Stimulated activated CD4-positive, alpha-beta T cell treated with anti-CD3 and anti-CD28 coated beads, Interleukin-4, amount 100 ng/mL, for 1 hour (primary cell): Measurements from ENCODE around the gene RBM48.
"Not testable (repeated sequence)": the region's sequence is repeated elsewhere in the genome, so short reads cannot be mapped to it uniquely, and the experiment has no call there.

ENCODE experiments used
- DNase-seq: peaks from one replicate; pipeline ENCODE4 v3.0.0-alpha.2; 2020

The RBM48 gene

GRCh38 chr7:92528188-92528957 is at the start of gene RBM48, which contains the start of gene PEX1:
TSS of gene RBM48 (plus strand) at chr7:92528795. CDS start at chr7:92528814, 19 bp downstream.
TSS of gene PEX1 (minus strand) at chr7:92528520. CDS start at chr7:92528435, 85 bp downstream.
- DNase-seq, result peak; percentile 93

- DNase-seq, result not testable (repeated sequence)
These were observed 49.4 kb upstream of the RBM48 start for GRCh38 chr7:92479146-92479545.

DNA sequence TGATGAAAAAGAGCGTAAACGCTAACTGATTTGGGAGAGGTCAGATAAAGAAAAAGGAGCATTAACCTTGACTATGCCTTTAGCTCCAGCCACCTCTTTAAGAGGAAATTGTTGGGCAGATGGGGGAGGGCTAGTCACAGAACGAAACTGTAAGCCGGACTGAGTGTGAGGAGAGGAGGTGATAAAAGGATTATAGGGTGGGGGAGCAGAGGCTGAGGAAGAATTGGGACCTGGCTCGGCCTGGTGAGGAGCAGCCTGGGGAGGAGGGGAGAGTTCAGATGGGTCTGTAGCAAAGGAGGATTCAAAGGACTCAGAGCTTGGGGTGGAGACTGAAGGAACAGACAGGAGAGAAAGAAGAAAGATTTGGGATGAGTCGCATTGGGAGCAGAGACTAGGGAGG is 45.0 kb upstream of the RBM48 start:
- not testable (repeated sequence) for DNase-seq

- not testable (repeated sequence) for DNase-seq
These were observed 44.4 kb upstream of the RBM48 start for GRCh38 chr7:92484226-92484625.

- no peak for DNase-seq
These were observed 43.2 kb upstream of the RBM48 start for GRCh38 chr7:92485267-92485892.

DNA sequence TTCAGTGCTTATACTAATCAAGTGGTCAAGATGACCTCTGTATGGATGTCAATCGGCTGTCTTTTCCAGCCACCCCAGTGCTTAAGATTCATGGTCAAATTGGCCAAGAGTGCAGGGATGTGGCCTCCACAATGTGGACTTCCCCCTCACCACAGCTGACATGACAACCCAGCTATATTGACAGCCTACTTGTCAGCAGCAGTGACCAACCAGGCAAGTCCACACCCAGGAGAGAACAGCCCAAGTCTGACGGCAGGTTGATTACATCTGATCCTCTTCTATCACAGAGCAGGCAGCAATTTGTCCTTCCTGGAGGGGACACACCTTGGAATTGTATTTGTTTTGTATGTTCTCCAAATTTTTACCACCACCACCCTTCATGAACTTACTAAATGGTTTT is 42.6 kb upstream of the RBM48 start:
- DNase-seq, result no peak

GRCh38 chr7:92487804-92488203 is 40.8 kb upstream of the RBM48 start:
- no peak for DNase-seq

GRCh38 chr7:92489634-92490033 is 39.0 kb upstream of the RBM48 start:
- DNase-seq, result no peak

- no peak for DNase-seq
These were observed 31.7 kb upstream of the RBM48 start for GRCh38 chr7:92496876-92497275.

GRCh38 chr7:92498557-92498956 is 30.0 kb upstream of the RBM48 start:
- no peak for DNase-seq

DNA sequence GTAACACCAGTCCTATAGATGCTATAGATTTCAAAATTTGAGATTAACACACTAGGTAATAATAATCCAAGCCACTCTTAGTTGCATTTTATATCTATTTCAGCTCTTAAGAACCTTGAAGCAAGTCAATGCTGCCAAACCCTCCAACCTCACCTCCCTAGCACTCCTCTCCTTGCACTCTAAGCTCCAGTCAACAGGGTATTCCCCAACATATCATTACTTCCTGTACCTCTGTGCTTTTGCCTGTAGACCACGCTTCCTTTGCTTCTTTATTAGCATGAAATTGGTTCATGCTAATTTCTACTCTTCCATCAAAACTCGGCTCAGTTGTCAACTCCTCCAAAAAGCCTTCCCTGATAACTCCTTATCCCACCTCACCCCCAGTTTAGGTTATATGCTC is 24.8 kb upstream of the RBM48 start:
- no peak for DNase-seq

DNA sequence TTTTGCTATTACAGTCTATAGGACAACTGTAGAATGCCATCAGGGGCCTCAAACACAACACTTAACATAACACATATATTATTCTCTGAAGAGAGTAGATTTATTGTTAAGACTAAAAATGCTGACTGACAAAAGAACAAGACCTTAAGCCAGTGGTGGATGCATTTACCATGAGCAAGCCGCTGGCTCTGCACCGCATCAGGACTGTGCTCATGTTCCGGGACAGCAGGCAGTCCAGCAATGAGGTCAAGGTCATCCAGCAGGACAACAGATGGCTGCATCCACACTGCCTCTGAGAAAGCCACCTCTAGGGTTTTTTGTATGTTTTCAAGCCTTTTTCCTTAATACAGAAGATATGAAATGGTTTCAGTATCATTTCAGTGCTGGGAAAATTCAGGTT is 24.0 kb upstream of the RBM48 start:
- DNase-seq, result no peak

GRCh38 chr7:92506363-92506762 is 22.2 kb upstream of the RBM48 start:
- no peak for DNase-seq

DNA sequence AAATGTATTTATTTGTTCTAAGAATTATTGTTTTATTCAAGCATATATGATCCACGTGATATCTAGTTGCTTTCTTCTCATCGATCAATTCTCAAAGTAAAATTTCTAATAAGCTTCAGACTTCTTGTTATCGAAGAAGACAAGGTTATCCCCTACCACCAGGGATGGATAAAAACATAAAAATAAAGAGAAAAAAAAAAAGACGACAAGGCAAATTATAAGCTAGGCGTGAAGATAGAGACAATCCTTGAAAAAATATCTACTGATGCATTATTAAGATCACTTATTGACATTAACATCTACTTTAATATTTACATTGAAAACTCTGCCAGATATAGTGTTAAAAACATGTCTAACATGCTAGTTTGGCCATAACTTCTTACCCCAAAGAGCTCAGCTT is 19.6 kb upstream of the RBM48 start:
- no peak for DNase-seq

DNA sequence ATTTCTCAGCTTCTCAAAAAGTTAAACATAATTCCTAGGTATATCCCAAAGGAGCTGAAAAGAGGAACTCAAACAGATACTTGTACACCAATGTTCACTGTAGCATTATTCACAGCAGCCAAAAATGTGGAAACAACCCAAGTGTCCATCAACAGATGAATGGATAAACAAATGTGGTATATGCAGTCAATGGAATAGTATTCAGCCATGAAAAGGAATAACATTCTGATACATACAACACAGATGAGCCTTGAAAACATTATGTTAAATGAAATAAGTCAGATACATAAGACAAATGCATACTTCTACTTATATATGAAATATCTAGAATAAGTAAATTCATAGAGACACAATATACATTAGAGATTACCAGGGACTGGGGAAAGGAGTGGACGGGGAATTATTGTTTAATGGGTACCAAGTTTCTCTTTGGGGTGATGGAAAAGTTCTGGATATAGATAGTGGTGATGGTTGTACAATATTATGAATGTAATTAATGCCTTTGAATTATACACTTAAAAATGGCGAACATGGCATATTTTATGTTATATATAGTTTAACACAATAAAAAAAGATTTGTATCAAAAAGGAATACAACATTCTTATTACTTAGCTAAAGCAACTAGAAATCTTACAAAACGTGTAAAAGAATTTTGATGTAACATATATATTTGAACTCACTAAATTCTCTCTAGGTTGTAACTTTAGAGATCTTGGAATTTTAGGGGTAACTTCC is 15.3 kb upstream of the RBM48 start:
- no peak for DNase-seq

- DNase-seq, result no peak
These were observed 11.0 kb upstream of the RBM48 start for GRCh38 chr7:92517631-92518030.

GRCh38 chr7:92520024-92520423 is 8.6 kb upstream of the RBM48 start:
- DNase-seq, result no peak

- no peak for DNase-seq
These were observed 5.5 kb upstream of the RBM48 start for GRCh38 chr7:92523110-92523509.

DNA sequence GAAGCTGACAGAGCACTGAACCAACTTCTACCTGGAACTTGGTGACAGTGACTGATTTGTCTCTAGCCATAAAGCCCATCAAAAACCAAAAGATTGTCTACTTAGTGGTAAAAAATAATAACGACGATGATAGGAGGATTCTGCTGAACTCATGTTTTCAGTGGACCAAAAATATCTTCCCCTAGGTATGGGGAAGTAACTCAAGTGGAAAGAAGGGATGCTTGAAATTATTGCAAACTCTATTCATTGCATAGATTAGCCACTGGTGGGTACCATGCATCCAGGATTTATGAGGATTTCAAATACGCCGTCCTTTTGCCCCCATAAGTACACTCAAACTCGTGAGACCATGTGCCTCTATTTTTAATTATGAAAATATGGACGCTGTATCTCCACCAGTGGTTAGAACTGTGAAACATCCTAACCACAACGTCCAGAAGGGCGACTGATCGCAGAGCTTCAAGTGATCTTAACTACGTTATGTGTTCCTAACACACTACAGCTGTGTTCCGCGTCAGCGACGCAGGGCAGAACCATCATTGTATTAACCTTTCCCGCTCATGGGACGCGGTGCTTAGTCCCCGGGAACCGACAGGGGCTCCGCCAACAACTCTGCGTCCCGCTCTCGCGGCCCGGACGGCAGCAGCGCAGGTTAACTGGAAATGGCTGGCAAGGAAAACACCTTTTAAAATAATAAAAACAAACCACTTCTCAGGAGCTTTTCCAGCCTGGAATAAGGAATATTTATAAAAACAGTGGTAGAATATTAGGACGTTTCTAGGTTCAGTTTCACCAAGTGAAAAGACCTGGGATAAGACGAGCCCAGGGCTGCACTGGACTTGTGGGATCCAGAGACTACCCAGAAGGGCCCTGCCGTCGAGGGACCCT is 1.1 kb upstream of the RBM48 start:
- DNase-seq, result peak; percentile 52

DNA sequence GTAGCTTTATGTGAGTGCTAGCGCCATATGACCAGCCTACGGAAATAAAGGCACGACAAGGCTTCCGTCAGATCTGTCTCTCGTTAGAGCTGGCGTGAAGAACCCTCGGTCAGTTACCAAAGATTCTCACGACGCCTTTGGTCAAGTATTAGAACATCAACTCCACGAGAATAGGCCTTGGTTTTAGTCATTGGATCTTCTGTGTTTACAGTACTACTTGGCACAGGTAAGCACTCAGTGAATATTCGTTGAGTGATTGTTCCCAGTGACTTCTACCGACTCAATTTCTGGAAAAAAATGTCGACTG is 316 bp downstream of the RBM48 start:
- no peak for DNase-seq

GRCh38 chr7:92534572-92534971 is 6.0 kb downstream of the RBM48 start:
- DNase-seq, result no peak

DNA sequence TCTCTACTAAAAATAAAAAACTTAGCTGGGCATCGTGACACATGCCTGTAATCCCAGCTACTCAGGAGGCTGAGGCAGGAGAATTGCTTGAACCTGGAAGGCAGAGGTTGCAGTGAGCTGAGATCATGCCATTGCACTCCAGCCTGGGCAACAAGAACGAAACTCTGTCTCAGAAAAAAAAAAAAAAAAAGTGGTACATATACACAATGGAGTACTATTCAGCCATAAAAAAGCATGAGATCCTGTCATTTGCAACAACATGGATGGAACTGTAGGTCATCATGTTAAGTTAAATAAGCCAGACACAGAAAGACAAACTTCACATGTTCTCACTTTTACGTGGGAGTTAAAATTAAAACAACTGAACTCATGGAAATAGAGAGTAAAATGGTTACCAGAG is 14.9 kb downstream of the RBM48 start:
- DNase-seq, result not testable (repeated sequence)

- DNase-seq, result not testable (repeated sequence)
These were observed 16.5 kb downstream of the RBM48 start for GRCh38 chr7:92545116-92545515.
